LNCaP clone FGC (cell line): ENCODE measurements around the gene CTR9.
A peak's percentile ranks its signal among the peaks of the same experiment; 100 is the strongest.

Source experiments
- DNase-seq: peaks from one replicate; pipeline ENCODE4 v3.0.0-alpha.2; 2011; ENCODE audit warnings: low read depth
- H3K4me3 ChIP-seq: 2 replicates; pipeline ENCODE4 v1.5.1; 2011; ENCODE audit warnings: mild to moderate bottlenecking, low read depth, low read length, control low read depth
- CTCF ChIP-seq: IDR thresholded peaks from 2 replicates; pipeline ENCODE4 v1.5.1; 2012; ENCODE audit warnings: mild to moderate bottlenecking; ENCODE audit not compliant: control insufficient read depth, insufficient read depth; ENCODE audit errors: extremely low read depth

The CTR9 gene

GRCh38 chr11:10763766-10764165 lies 12.7 kb downstream of the CTR9 start:
- no peak for TF ChIP-seq CTCF

GRCh38 chr11:10764412-10764811 lies 13.4 kb downstream of the CTR9 start:
- no peak overlapping the region for H3K4me3 ChIP-seq
- DNase-seq, result no peak
- no peak for TF ChIP-seq CTCF

More at GRCh38 chr11:10763766-10764165, 12.7 kb downstream of the CTR9 start:
- no peak overlapping the region for H3K4me3 ChIP-seq
- DNase-seq, result no peak

- DNase-seq, result peak; percentile 43
- H3K4me3 ChIP-seq, result no peak overlapping the region
- TF ChIP-seq CTCF, result peak; percentile 77
Observed at GRCh38 chr11:10770626-10771254, 19.7 kb downstream of the CTR9 start.

- no peak for DNase-seq
- no peak for TF ChIP-seq CTCF
- no peak overlapping the region for H3K4me3 ChIP-seq
Observed at GRCh38 chr11:10771457-10771856, 20.4 kb downstream of the CTR9 start.

- no peak for DNase-seq
- no peak overlapping the region for H3K4me3 ChIP-seq
- no peak for TF ChIP-seq CTCF
Observed at GRCh38 chr11:10774811-10775210, 23.8 kb downstream of the CTR9 start.

GRCh38 chr11:10777393-10777793 lies 26.3 kb downstream of the CTR9 start:
- peak; percentile 93 for DNase-seq
- TF ChIP-seq CTCF, result no peak
- no peak overlapping the region for H3K4me3 ChIP-seq

GRCh38 chr11:10777806-10778205 lies 26.8 kb downstream of the CTR9 start:
- TF ChIP-seq CTCF, result no peak
- no peak for DNase-seq
- no peak overlapping the region for H3K4me3 ChIP-seq
